ENCODE measurements around the gene ARHGDIA. TPM values are rescaled to one million over a fixed set of nuclear protein-coding genes. Genes with fewer than 3 reads are reported as not detected.

ARHGDIA gene
- total and polyA plus RNA-seq, 8 donors: 57.1 to 435 (median 151) TPM

DNA sequence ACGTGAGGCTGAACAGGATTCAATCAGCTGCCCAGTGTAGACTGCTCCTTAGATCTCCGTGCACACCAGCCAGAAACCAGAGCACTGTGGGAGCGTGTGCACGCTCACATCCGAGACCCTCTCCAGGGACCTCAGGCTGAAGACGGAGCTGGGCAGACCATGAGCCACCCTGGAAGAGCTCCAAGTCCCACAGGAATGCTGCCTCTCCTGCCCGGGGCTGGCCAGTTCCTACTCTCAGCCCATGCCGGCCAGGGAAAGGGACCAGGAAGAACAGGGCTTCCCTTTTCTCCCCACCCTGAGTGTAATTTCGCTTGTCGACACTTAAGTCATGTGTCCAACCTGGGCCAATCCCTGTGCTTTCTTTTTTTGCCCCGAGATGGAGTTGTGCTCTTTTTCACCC, 13.4 kb upstream of the ARHGDIA start:
- H3K27me3 ChIP-seq: no peaks in the 10 kb centered on the region
- intact Hi-C loops (cut with DNase I; ENCODE audit: low total_unique reads): no loop called here
- H3K4me3 ChIP-seq: no peak overlapping the region
- peaks cover 29 to 98% (median 95%) of the 10 kb centered on the region in 4 donors for H3K36me3 ChIP-seq
- WGBS, 5 donors: 50 to 79% (median 71%) methylated on average over 6 to 11 of the region's 11 CpGs
- H3K9me3 ChIP-seq: no peaks in the 10 kb centered on the region
- no peak for DNase-seq
- peaks cover 1 to 15% (median 8%) of the 10 kb centered on the region in 4 donors for H3K4me1 ChIP-seq
- H3K27ac ChIP-seq: no peak overlapping the region
- TF ChIP-seq EP300 (IDR thresholded peaks at IDR 0.05): no peak
- TF ChIP-seq POLR2A (IDR thresholded peaks at IDR 0.05): no peak
- TF ChIP-seq, protein P1, sequence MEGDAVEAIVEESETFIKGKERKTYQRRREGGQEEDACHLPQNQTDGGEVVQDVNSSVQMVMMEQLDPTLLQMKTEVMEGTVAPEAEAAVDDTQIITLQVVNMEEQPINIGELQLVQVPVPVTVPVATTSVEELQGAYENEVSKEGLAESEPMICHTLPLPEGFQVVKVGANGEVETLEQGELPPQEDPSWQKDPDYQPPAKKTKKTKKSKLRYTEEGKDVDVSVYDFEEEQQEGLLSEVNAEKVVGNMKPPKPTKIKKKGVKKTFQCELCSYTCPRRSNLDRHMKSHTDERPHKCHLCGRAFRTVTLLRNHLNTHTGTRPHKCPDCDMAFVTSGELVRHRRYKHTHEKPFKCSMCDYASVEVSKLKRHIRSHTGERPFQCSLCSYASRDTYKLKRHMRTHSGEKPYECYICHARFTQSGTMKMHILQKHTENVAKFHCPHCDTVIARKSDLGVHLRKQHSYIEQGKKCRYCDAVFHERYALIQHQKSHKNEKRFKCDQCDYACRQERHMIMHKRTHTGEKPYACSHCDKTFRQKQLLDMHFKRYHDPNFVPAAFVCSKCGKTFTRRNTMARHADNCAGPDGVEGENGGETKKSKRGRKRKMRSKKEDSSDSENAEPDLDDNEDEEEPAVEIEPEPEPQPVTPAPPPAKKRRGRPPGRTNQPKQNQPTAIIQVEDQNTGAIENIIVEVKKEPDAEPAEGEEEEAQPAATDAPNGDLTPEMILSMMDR (IDR thresholded peaks at IDR 0.05): no peak
- no peak for TF ChIP-seq POLR2AphosphoS5 (IDR thresholded peaks at IDR 0.05)

DNA sequence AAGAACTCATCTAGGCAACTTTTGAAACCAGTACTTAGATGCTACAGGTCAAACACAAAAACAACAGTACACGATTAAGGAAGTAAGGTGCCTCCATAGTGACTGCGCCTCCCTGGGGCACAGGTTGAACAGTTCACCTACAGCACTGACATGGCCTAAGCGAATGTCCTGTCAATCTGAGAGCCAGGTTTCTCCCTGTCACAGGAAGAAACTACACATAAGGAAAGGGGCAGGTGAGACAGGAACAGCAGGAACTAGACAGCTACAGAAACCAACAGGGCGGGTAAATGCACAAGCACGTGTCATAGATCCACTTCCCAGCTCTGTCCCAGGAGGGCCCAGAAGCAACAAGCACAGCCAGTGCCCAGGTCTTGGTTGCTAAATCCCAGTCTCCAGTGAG, 8.0 kb upstream of the ARHGDIA start:
- intact Hi-C loops (cut with DNase I; ENCODE audit: low total_unique reads): no loop called here
- Histone ChIP-seq H3K36me3 (peaks cover 0 to 60% (median 53%) of the 10 kb centered on the region in 4 donors), H3K27ac (no peak overlapping the region), H3K4me3 (no peak overlapping the region), H3K27me3 (no peaks in the 10 kb centered on the region), H3K9me3 (no peaks in the 10 kb centered on the region), H3K4me1 (no peaks in the 10 kb centered on the region)
- no peak for DNase-seq
- no peak for TF ChIP-seq POLR2A (IDR thresholded peaks at IDR 0.05)
- no peak for TF ChIP-seq POLR2AphosphoS5 (IDR thresholded peaks at IDR 0.05)
- no peak for TF ChIP-seq EP300 (IDR thresholded peaks at IDR 0.05)
- TF ChIP-seq, protein P1 (IDR thresholded peaks at IDR 0.05): no peak
- 81 to 91% (median 89%) methylated on average over 5 of the region's 5 CpGs for WGBS, 5 donors

DNA sequence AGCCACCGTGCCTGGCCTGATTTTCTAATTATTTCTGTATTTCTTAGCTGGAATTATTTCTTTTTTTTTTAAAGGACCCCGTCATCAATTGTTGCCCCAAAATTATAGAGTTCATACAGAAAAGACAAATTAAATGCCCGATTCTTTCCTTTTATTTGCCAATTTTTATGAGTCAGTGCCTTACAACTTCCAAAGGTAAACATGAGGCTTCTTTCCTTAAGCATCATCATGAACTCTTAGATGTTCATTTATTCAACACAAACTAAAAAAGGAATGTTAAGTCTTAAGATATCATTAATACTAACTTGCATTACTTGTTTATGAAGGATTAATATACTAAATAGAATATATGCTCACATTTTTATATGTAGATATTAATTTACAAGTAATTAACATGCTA, 7.2 kb upstream of the ARHGDIA start:
- no peak for DNase-seq
- H3K4me3 ChIP-seq: no peak overlapping the region
- peaks cover 0 to 6% (median under 1%) of the 10 kb centered on the region in 4 donors for H3K4me1 ChIP-seq
- WGBS, 5 donors: 83 to 94% (median 89%) methylated on average over 3 of the region's 3 CpGs
- H3K9me3 ChIP-seq: no peaks in the 10 kb centered on the region
- peaks cover 0 to 52% (median 45%) of the 10 kb centered on the region in 4 donors for H3K36me3 ChIP-seq
- TF ChIP-seq POLR2A (IDR thresholded peaks at IDR 0.05): no peak
- no peak for TF ChIP-seq POLR2AphosphoS5 (IDR thresholded peaks at IDR 0.05)
- TF ChIP-seq, protein P1 (IDR thresholded peaks at IDR 0.05): no peak
- no peak for TF ChIP-seq EP300 (IDR thresholded peaks at IDR 0.05)
- intact Hi-C loops (cut with DNase I; ENCODE audit: low total_unique reads): no loop called here
- H3K27ac ChIP-seq: no peak overlapping the region
- H3K27me3 ChIP-seq: no peaks in the 10 kb centered on the region

DNA sequence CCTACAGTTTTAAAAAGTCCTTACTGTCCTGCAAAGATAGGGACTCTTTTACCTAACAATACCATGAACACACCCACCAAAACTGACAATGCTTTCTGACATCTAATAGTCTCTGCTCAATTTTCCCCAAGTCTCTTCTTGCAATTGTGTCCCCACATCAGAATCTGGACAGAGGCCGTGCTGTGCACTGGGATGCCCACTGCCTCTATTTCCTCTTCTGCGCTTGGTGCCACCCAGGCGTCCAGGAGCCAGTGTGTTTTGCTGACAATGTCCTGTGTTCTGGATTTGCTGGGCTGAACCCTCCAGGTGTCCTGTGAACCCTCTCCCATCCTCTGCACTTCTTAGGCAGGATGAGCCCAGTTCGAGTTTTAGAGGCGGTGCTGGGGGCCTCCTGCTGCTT, 6.4 kb upstream of the ARHGDIA start:
- intact Hi-C loops (cut with DNase I; ENCODE audit: low total_unique reads): no loop called here
- Histone ChIP-seq H3K27ac (no peak overlapping the region), H3K9me3 (no peaks in the 10 kb centered on the region), H3K4me3 (no peak overlapping the region), H3K27me3 (no peaks in the 10 kb centered on the region), H3K4me1 (peaks cover 0 to 14% (median 5%) of the 10 kb centered on the region in 4 donors), H3K36me3 (peaks cover 0 to 45% (median 39%) of the 10 kb centered on the region in 4 donors)
- TF ChIP-seq, protein P1 (IDR thresholded peaks at IDR 0.05): no peak
- TF ChIP-seq POLR2A (IDR thresholded peaks at IDR 0.05) (no peak), POLR2AphosphoS5 (IDR thresholded peaks at IDR 0.05) (no peak)
- 94 to 98% (median 95%) methylated on average over 5 of the region's 5 CpGs for WGBS, 5 donors
- no peak for DNase-seq
